Erythroblast (primary cell): ENCODE measurements around the gene RNF152.

Experiments used
- GATA1 ChIP-seq: IDR thresholded peaks from 2 replicates; pipeline ENCODE4 v1.6.1; 2011; ENCODE audit warnings: low read depth, mild to moderate bottlenecking, control low read depth, low read length, moderate library complexity
- POLR2A ChIP-seq: IDR thresholded peaks from 2 replicates; pipeline ENCODE4 v1.6.1; 2011; ENCODE audit warnings: mild to moderate bottlenecking, low read length

GRCh38 chr18:61929881-61930640 lies 37.3 kb upstream of the RNF152 start:
- TF ChIP-seq POLR2A (no peak), GATA1 (no peak)
